Sigmoid colon (tissue), 7 donors: ENCODE data around the gene MAST1. TPM values are rescaled to one million over a fixed set of nuclear protein-coding genes. Genes with fewer than 3 reads are reported as not detected.
"Not testable (repeated sequence)": the region's sequence is repeated elsewhere in the genome, so short reads cannot be mapped to it uniquely, and the experiment has no call there.

ENCODE experiments used
- DNase-seq: peaks from one replicate; pipeline ENCODE4 v3.0.0-alpha.2; 2019
- H3K27ac ChIP-seq, 4 donors: fragments of 200-600 bp; sonication (generic); one replicate each; pipeline ENCODE4 v1.5.1; 2016 to 2019; ENCODE audit warnings: mild to moderate bottlenecking in 1 of 4
- H3K27me3 ChIP-seq, 3 donors: fragments of 200-600 bp; sonication (generic); one replicate each; pipeline ENCODE4 v1.5.1; 2019; ENCODE audit warnings: mild to moderate bottlenecking in 1 of 3
- H3K36me3 ChIP-seq, 4 donors: fragments of 200-600 bp; sonication (generic); one replicate each; pipeline ENCODE4 v1.5.1; 2016 to 2019
- H3K4me1 ChIP-seq, 4 donors: fragments of 200-600 bp; sonication (generic); one replicate each; pipeline ENCODE4 v1.5.1; 2017 to 2019
- H3K4me3 ChIP-seq, 4 donors: fragments of 200-600 bp; sonication (generic); one replicate each; pipeline ENCODE4 v1.5.1; 2017 to 2019; ENCODE audit warnings: mild to moderate bottlenecking in 2 of 4, moderate library complexity in 1 of 4
- H3K9me3 ChIP-seq, 4 donors: fragments of 200-600 bp in 3 of 4; sonication (generic) in 3 of 4; one replicate each; pipeline versions ENCODE4 v1.5.1 to v1.6.1; 2013 to 2019
- CTCF ChIP-seq, 4 experiments: fragments of 450-650 bp in 3 of 4; fragments of 200-600 bp in 1 of 4; IDR thresholded peaks; one replicate each; pipeline ENCODE4 v1.5.1; 2016 to 2019; ENCODE audit warnings: antibody characterized with exemption in 4 of 4, mild to moderate bottlenecking in 3 of 4, moderate library complexity in 2 of 4
- EP300 ChIP-seq, 4 donors: sonication (generic); formaldehyde crosslinking; IDR thresholded peaks; one replicate each; pipeline ENCODE4 v1.6.1; 2017; ENCODE audit warnings: antibody characterized with exemption in 4 of 4
- POLR2A ChIP-seq, 2 donors: fragments of 450-650 bp; IDR thresholded peaks; one replicate each; pipeline ENCODE4 v1.6.1; 2016; ENCODE audit warnings: antibody characterized with exemption in 2 of 2, mild to moderate bottlenecking in 2 of 2, moderate library complexity in 2 of 2
- POLR2AphosphoS5 ChIP-seq, 4 donors: sonication (generic); formaldehyde crosslinking; IDR thresholded peaks; one replicate each; pipeline ENCODE4 v1.6.1; 2017; ENCODE audit warnings: antibody characterized with exemption in 4 of 4
- WGBS, 2 donors: extraction: QIAGEN DNeasy Blood & Tissue Kit; methylation state at CpG; one replicate each; pipeline ENCODE4 v1.1.7; 2013; 5-methylcytosine and 5-hydroxymethylcytosine counted together
- intact Hi-C: fragments of 100-400 bp; cut with DNase I; formaldehyde crosslinking; loops from one replicate; pipeline ENCODE4 v1.15.1; 2023
- polyA plus RNA-seq, 3 donors: library from polyadenylated mRNA; stranded (reverse); fragments of 200-250 nt; gene quantifications; one replicate each; pipeline ENCODE4 v1.2.3, GENCODE V29; 2013
- total RNA-seq, 4 donors: library from RNA; depleted of rRNA; stranded (reverse); fragments of >200 nt; gene quantifications; one replicate each; pipeline ENCODE4 v1.1.0, GENCODE V29; 2016
- donor health status: healthy with polysubstance abuse.
- donor health status: Bipolar disorder and iron deficiency.
- donor health status: healthy.

MAST1 gene
- total and polyA plus RNA-seq, 7 donors, result 0.49 to 3.3 (median 1.2) TPM

GRCh38 chr19:12907166-12907565 is 68.9 kb downstream of the MAST1 start:
- peaks cover 0 to 5% (median 1%) of the 10 kb centered on the region in 4 donors for H3K4me1 ChIP-seq
- no peak for TF ChIP-seq POLR2A (IDR thresholded peaks at IDR 0.05)
- TF ChIP-seq POLR2AphosphoS5 (IDR thresholded peaks at IDR 0.05), result no peak
- H3K4me3 ChIP-seq, result no peak overlapping the region
- no peak for DNase-seq
- H3K27me3 ChIP-seq, result no peaks in the 10 kb centered on the region
- intact Hi-C loops, result no loop called here
- 74 to 82% methylated on average over 9 of the region's 9 CpGs for WGBS, 2 donors
- H3K36me3 ChIP-seq, result no peaks in the 10 kb centered on the region
- no peak overlapping the region for H3K27ac ChIP-seq
- H3K9me3 ChIP-seq, result no peaks in the 10 kb centered on the region

- intact Hi-C loops, result no loop called here
- TF ChIP-seq EP300 (IDR thresholded peaks at IDR 0.05) (no peak), CTCF (IDR thresholded peaks at IDR 0.05) (no peak), POLR2A (IDR thresholded peaks at IDR 0.05) (no peak), POLR2AphosphoS5 (IDR thresholded peaks at IDR 0.05) (no peak)
- Histone ChIP-seq H3K36me3 (no peaks in the 10 kb centered on the region), H3K4me1 (peaks cover 4 to 27% (median 23%) of the 10 kb centered on the region in 4 donors), H3K27ac (peak overlapping the region; percentile 82 to 87 (median 85)), H3K4me3 (peak overlapping the region in 3 of 4 donors; percentile 9 to 32 (median 28)), H3K9me3 (no peaks in the 10 kb centered on the region), H3K27me3 (no peaks in the 10 kb centered on the region)
- WGBS, 2 donors, result 30 to 53% methylated on average over 4 of the region's 4 CpGs
- DNase-seq, result no peak
Observed at GRCh38 chr19:12912571-12912970, 74.3 kb downstream of the MAST1 start.

- 29% methylated on average over 22 of the region's 22 CpGs for WGBS, 2 donors
- Histone ChIP-seq H3K27me3 (no peaks in the 10 kb centered on the region), H3K9me3 (no peaks in the 10 kb centered on the region), H3K36me3 (no peaks in the 10 kb centered on the region), H3K4me3 (peak overlapping the region in 3 of 4 donors; percentile 9 to 32 (median 28)), H3K4me1 (peaks cover 4 to 27% (median 23%) of the 10 kb centered on the region in 4 donors), H3K27ac (peak overlapping the region; percentile 82 to 87 (median 85))
- TF ChIP-seq POLR2A (IDR thresholded peaks at IDR 0.05) (no peak), POLR2AphosphoS5 (IDR thresholded peaks at IDR 0.05) (peak; percentile 50 to 68 (median 65)), CTCF (IDR thresholded peaks at IDR 0.05) (no peak), EP300 (IDR thresholded peaks at IDR 0.05) (peak in 1 of 4 donors; percentile 25)
- peak; percentile 96 for DNase-seq
- intact Hi-C loops, result no loop called here
Observed at GRCh38 chr19:12913011-12913561, 74.8 kb downstream of the MAST1 start.

GRCh38 chr19:12913851-12914690 is 75.8 kb downstream of the MAST1 start:
- H3K27ac ChIP-seq, result peak overlapping the region; percentile 82 to 87 (median 85)
- H3K4me1 ChIP-seq, result peaks cover 4 to 31% (median 24%) of the 10 kb centered on the region in 4 donors
- WGBS, 2 donors, result 49 to 77% methylated on average over 12 of the region's 12 CpGs
- no peaks in the 10 kb centered on the region for H3K36me3 ChIP-seq
- intact Hi-C loops, result no loop called here
- TF ChIP-seq EP300 (IDR thresholded peaks at IDR 0.05) (no peak), POLR2AphosphoS5 (IDR thresholded peaks at IDR 0.05) (no peak), POLR2A (IDR thresholded peaks at IDR 0.05) (no peak), CTCF (IDR thresholded peaks at IDR 0.05) (no peak)
- H3K9me3 ChIP-seq, result no peaks in the 10 kb centered on the region
- peak; percentile 74 for DNase-seq
- no peaks in the 10 kb centered on the region for H3K27me3 ChIP-seq
- H3K4me3 ChIP-seq, result peak overlapping the region in 1 of 4 donors; percentile 9

GRCh38 chr19:12915860-12916259 is 77.5 kb downstream of the MAST1 start:
- H3K36me3 ChIP-seq, intact Hi-C loops, H3K27me3 ChIP-seq, DNase-seq, H3K9me3 ChIP-seq, H3K27ac ChIP-seq, H3K4me3 ChIP-seq: not testable (repeated sequence)
- peaks cover 4 to 31% (median 26%) of the 10 kb centered on the region in 4 donors for H3K4me1 ChIP-seq
- WGBS, 2 donors, result 75 to 92% methylated on average over 4 of the region's 4 CpGs
